Kasumi-1 (cell line): ENCODE results near the gene SLC6A7.

Experiments used
- DNase-seq, 2 experiments: peaks; one replicate each; lab custom pipeline; 2025; lab: John Stamatoyannopoulos, UW

The SLC6A7 gene

GRCh38 chr5:150173161-150173560 is 16.7 kb upstream of the SLC6A7 start:
- DNase-seq = no peak

- no peak for DNase-seq
Observed at GRCh38 chr5:150174285-150174684, 15.6 kb upstream of the SLC6A7 start.

- no peak for DNase-seq
Observed at GRCh38 chr5:150175076-150175475, 14.8 kb upstream of the SLC6A7 start.

GRCh38 chr5:150175536-150175935 is 14.3 kb upstream of the SLC6A7 start:
- peak; percentile 14 to 29 for DNase-seq

- no peak for DNase-seq
Observed at GRCh38 chr5:150176745-150177477, 13.0 kb upstream of the SLC6A7 start.

- DNase-seq = no peak
Observed at GRCh38 chr5:150177721-150178120, 12.1 kb upstream of the SLC6A7 start.

GRCh38 chr5:150178262-150178661 is 11.6 kb upstream of the SLC6A7 start:
- no peak for DNase-seq

GRCh38 chr5:150179019-150179620 is 10.7 kb upstream of the SLC6A7 start:
- no peak for DNase-seq

GRCh38 chr5:150180241-150181026 is 9.4 kb upstream of the SLC6A7 start:
- DNase-seq = peak; percentile 43 to 51

- no peak for DNase-seq
Observed at GRCh38 chr5:150181027-150181426, 8.8 kb upstream of the SLC6A7 start.

- no peak for DNase-seq
Observed at GRCh38 chr5:150181766-150182545, 7.9 kb upstream of the SLC6A7 start.

GRCh38 chr5:150182774-150183173 is 7.1 kb upstream of the SLC6A7 start:
- no peak for DNase-seq

GRCh38 chr5:150183436-150183835 is 6.4 kb upstream of the SLC6A7 start:
- no peak for DNase-seq

- DNase-seq = no peak
Observed at GRCh38 chr5:150184006-150184405, 5.9 kb upstream of the SLC6A7 start.

GRCh38 chr5:150184990-150185912 is 4.6 kb upstream of the SLC6A7 start:
- no peak for DNase-seq

- no peak for DNase-seq
Observed at GRCh38 chr5:150186137-150186536, 3.7 kb upstream of the SLC6A7 start.

- no peak for DNase-seq
Observed at GRCh38 chr5:150186897-150187296, 3.0 kb upstream of the SLC6A7 start.

- DNase-seq = no peak
Observed at GRCh38 chr5:150188146-150188842, 1.6 kb upstream of the SLC6A7 start.

- no peak for DNase-seq
Observed at GRCh38 chr5:150189326-150189725, 536 bp upstream of the SLC6A7 start.

- no peak for DNase-seq
Observed at GRCh38 chr5:150190503-150190979, 679 bp downstream of the SLC6A7 start.
